Measurements from ENCODE around the gene MIF. TPM values are rescaled to one million over a fixed set of nuclear protein-coding genes. Genes with fewer than 3 reads are reported as not detected.

The MIF gene
- total and polyA plus RNA-seq, 2 donors (not counting 1 experiment from before 2014, with no cell fraction given), result 97.3 to 283 TPM

DNA sequence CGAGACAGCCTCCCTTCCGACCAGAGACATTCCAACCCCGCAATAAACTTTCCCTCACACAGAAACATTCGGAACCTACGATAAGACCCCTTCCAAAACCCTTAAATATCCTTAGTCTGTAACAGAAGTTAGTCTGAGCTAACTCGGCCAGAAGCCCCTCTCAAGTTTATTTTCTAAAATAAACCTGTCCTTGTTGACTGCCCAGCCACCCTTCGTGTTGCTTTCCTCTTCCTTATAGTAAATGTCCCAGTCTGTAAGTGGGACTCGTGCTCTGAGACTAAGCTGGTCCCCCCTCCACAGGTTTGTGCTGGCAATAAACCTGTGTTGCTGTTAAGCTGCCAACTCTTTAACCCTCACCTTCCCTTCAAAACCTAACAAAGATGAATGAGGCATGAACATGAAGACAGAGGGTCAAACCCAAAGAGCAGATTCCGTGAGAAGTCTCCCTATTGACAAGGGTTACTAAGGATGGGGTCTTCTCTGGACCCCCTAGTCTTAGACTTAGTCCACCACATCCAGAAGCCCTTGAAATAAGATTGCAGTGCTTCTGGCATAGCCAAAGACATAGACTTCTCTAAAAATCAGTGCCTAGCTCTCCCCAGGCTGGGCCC lies 18.2 kb downstream of the MIF start:
- Histone ChIP-seq H3K4me2 (ENCODE audit: extremely low read depth, insufficient read depth, low read length) (no peak overlapping the region), H3K4me3 (replicated peaks in 1 of 4; ENCODE audit: control extremely low read depth in 1 of 4, insufficient read depth in 1 of 4, low read depth in 3 of 4, low read length in 4 of 4) (no peak overlapping the region), H3K9me3 (ENCODE audit: control insufficient read depth, insufficient read depth, low read depth, low read length) (no peaks in the 10 kb centered on the region), H3K27ac (ENCODE audit: insufficient read depth, low read length) (no peak overlapping the region), H4K20me1 (ENCODE audit: control insufficient read depth, extremely low read depth, insufficient read depth, low read length) (no peaks in the 10 kb centered on the region), H2AFZ (ENCODE audit: low read length) (no peak overlapping the region), H3K36me3 (ENCODE audit: control insufficient read depth, insufficient read depth, low read length) (no peaks in the 10 kb centered on the region), H3K27me3 (ENCODE audit: control insufficient read depth, insufficient read depth, low read length) (no peaks in the 10 kb centered on the region), H3K4me1 (ENCODE audit: control insufficient read depth, extremely low read depth, insufficient read depth, low read length) (peaks cover 3% of the 10 kb centered on the region), H3K79me2 (ENCODE audit: control insufficient read depth, insufficient read depth, low read length) (no peaks in the 10 kb centered on the region), H3K9ac (ENCODE audit: insufficient read depth, low read length) (no peak overlapping the region)
- no peak for DNase-seq (ENCODE audit: low read depth in 2 of 2)
- TF ChIP-seq EZH2 (IDR thresholded peaks at IDR 0.05; ENCODE audit: low read length, missing control alignments), result no peak
- no peak for TF ChIP-seq CTCF (conservative IDR thresholded peaks at IDR 0.05 in 1 of 2, IDR thresholded peaks at IDR 0.05 in 1 of 2; ENCODE audit: low read depth in 1 of 2, low read length in 2 of 2)

DNA sequence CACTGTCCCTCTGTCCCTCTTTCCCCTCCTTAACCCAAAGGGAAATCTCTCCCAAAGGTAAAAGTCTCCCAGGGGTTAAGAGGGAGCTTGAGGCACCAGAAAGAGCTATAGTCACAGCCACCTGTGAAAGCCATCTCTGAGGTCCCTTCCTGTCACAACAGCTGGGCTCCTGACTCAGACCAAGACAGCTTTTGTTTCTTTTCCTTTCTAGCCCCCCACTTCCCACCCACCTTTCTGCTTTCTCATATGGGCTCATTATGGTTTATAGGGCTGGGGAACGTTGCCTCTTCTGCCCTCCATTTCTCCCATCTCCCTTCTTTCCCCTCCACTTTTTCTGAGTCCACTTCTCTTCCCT lies 19.1 kb downstream of the MIF start:
- Histone ChIP-seq H3K36me3 (ENCODE audit: control insufficient read depth, insufficient read depth, low read length) (no peaks in the 10 kb centered on the region), H4K20me1 (ENCODE audit: control insufficient read depth, extremely low read depth, insufficient read depth, low read length) (no peaks in the 10 kb centered on the region), H3K27ac (ENCODE audit: insufficient read depth, low read length) (peak overlapping the region; percentile 81), H3K79me2 (ENCODE audit: control insufficient read depth, insufficient read depth, low read length) (no peaks in the 10 kb centered on the region), H3K9me3 (ENCODE audit: control insufficient read depth, insufficient read depth, low read depth, low read length) (no peaks in the 10 kb centered on the region), H3K9ac (ENCODE audit: insufficient read depth, low read length) (peak overlapping the region; percentile 77), H3K4me2 (ENCODE audit: extremely low read depth, insufficient read depth, low read length) (peak overlapping the region; percentile 79), H3K4me3 (replicated peaks in 1 of 4; ENCODE audit: control extremely low read depth in 1 of 4, insufficient read depth in 1 of 4, low read depth in 3 of 4, low read length in 4 of 4) (peak overlapping the region; percentile 40 to 83 (median 54)), H2AFZ (ENCODE audit: low read length) (peak overlapping the region; percentile 52), H3K4me1 (ENCODE audit: control insufficient read depth, extremely low read depth, insufficient read depth, low read length) (peaks cover 3% of the 10 kb centered on the region), H3K27me3 (ENCODE audit: control insufficient read depth, insufficient read depth, low read length) (no peaks in the 10 kb centered on the region)
- TF ChIP-seq CTCF (conservative IDR thresholded peaks at IDR 0.05 in 1 of 2, IDR thresholded peaks at IDR 0.05 in 1 of 2; ENCODE audit: low read depth in 1 of 2, low read length in 2 of 2), result no peak
- DNase-seq (ENCODE audit: low read depth in 2 of 2), result no peak

GRCh38 chr22:23913661-23914353 lies 19.6 kb downstream of the MIF start:
- H3K4me2 ChIP-seq (ENCODE audit: extremely low read depth, insufficient read depth, low read length), result peak overlapping the region; percentile 79
- peak overlapping the region; percentile 77 for H3K9ac ChIP-seq (ENCODE audit: insufficient read depth, low read length)
- no peaks in the 10 kb centered on the region for H4K20me1 ChIP-seq (ENCODE audit: control insufficient read depth, extremely low read depth, insufficient read depth, low read length)
- H3K4me1 ChIP-seq (ENCODE audit: control insufficient read depth, extremely low read depth, insufficient read depth, low read length), result peaks cover 3% of the 10 kb centered on the region
- H3K27me3 ChIP-seq (ENCODE audit: control insufficient read depth, insufficient read depth, low read length), result no peaks in the 10 kb centered on the region
- H3K9me3 ChIP-seq (ENCODE audit: control insufficient read depth, insufficient read depth, low read depth, low read length), result no peaks in the 10 kb centered on the region
- H3K27ac ChIP-seq (ENCODE audit: insufficient read depth, low read length), result peak overlapping the region; percentile 81
- peak overlapping the region; percentile 52 for H2AFZ ChIP-seq (ENCODE audit: low read length)
- DNase-seq (ENCODE audit: low read depth in 2 of 2), result peak; percentile 98 to 99
- no peaks in the 10 kb centered on the region for H3K36me3 ChIP-seq (ENCODE audit: control insufficient read depth, insufficient read depth, low read length)
- H3K79me2 ChIP-seq (ENCODE audit: control insufficient read depth, insufficient read depth, low read length), result no peaks in the 10 kb centered on the region
- TF ChIP-seq EZH2 (IDR thresholded peaks at IDR 0.05; ENCODE audit: low read length, missing control alignments) (no peak), CTCF (conservative IDR thresholded peaks at IDR 0.05 in 1 of 2, IDR thresholded peaks at IDR 0.05 in 1 of 2; ENCODE audit: low read depth in 1 of 2, low read length in 2 of 2) (no peak)
- peak overlapping the region; percentile 40 to 83 (median 54) for H3K4me3 ChIP-seq (replicated peaks in 1 of 4; ENCODE audit: control extremely low read depth in 1 of 4, insufficient read depth in 1 of 4, low read depth in 3 of 4, low read length in 4 of 4)

Data from fibroblast of lung (primary cell).